Panc1 (cell line): Measurements from ENCODE around the gene NOP16.

Source experiments
- CTCF ChIP-seq: fragments of 450-650 bp; IDR thresholded peaks from 2 replicates; pipeline ENCODE4 v1.5.1; 2017; ENCODE audit warnings: mild to moderate bottlenecking
- REST ChIP-seq, 2 experiments: IDR thresholded peaks; 2 replicates each; pipeline ENCODE4 v1.6.1; 2011 to 2012; ENCODE audit warnings: low read depth in 2 of 2, control low read depth in 1 of 2, low read length in 1 of 2, mild to moderate bottlenecking in 1 of 2, moderate library complexity in 1 of 2; ENCODE audit not compliant: insufficient read depth in 1 of 2

- TF ChIP-seq REST (IDR thresholded peaks at IDR 0.05; ENCODE audit: insufficient read depth in 1 of 2, low read depth in 2 of 2, low read length in 1 of 2) (peak in 1 of 2 experiments; percentile 24; a peak in 1 of 4 replicates), CTCF (no peak; the same call in 1 of the 2 replicates)
Measured at GRCh38 chr5:176361437-176362232, 26.8 kb downstream of the NOP16 start, which contains the start of gene KIAA1191.
